Epithelial cell of esophagus (primary cell): ENCODE results near the gene ADGRG3.

Experiments used
- DNase-seq: peaks from one replicate; pipeline ENCODE4 v3.0.0; 2010; ENCODE audit warnings: low read depth
- H3K4me3 ChIP-seq: 2 replicates; pipeline ENCODE4 v1.5.1; 2011; ENCODE audit warnings: mild to moderate bottlenecking, low read length, control low read depth
- TF ChIP-seq, protein P1 (sequence below): IDR thresholded peaks from 2 replicates; pipeline ENCODE4 v1.5.1; 2011; ENCODE audit warnings: low read depth, mild to moderate bottlenecking, low read length, control low read depth, inconsistent platforms; ENCODE audit not compliant: insufficient read depth; ENCODE audit errors: missing control alignments

The ADGRG3 gene

DNA sequence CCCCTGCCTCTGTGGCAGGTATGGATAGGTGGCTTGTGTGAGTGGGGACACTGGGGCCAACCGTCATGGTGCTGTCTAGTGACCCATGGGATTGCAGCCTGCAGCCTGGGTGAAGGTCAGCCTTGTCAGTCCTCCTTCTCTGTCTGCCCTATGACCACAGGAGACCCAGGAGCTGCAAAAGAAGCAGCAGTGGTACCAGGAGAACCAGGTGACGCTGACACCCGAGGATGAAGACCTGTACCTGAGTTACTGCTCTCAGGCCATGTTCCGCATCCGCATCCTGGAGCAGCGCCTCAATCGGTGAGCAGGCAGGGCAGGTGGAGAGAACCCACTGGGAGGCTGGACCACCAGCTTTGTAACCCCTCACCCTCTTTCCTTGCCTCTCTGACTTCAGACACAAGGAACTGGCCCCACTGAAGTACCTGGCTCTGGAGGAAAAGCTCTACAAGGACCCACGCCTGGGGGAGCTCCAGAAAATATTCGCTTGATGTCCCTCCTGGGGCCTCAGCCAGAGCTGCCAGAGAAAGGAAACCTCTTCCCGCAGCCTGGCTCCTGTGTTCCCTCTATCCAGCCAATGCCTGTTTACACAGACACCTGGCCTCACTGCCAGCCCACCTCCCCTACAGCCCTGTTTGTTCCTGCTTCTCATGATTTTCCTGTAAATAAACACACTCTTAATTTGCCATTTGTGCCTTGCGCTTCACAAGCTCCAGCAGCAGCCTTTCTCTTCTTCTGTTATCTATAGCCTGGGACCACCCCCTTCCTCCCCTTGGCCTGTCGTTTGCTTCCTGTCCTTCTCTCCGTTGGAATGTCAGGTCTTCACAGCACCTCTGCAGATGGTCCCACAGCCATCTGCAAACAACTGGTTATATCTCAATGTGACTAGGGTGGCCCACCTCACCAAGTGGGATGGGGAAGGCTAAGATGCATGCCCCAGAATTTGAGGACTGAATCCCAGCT lies 62.9 kb downstream of the ADGRG3 start:
- TF ChIP-seq, protein P1, sequence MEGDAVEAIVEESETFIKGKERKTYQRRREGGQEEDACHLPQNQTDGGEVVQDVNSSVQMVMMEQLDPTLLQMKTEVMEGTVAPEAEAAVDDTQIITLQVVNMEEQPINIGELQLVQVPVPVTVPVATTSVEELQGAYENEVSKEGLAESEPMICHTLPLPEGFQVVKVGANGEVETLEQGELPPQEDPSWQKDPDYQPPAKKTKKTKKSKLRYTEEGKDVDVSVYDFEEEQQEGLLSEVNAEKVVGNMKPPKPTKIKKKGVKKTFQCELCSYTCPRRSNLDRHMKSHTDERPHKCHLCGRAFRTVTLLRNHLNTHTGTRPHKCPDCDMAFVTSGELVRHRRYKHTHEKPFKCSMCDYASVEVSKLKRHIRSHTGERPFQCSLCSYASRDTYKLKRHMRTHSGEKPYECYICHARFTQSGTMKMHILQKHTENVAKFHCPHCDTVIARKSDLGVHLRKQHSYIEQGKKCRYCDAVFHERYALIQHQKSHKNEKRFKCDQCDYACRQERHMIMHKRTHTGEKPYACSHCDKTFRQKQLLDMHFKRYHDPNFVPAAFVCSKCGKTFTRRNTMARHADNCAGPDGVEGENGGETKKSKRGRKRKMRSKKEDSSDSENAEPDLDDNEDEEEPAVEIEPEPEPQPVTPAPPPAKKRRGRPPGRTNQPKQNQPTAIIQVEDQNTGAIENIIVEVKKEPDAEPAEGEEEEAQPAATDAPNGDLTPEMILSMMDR: no peak
- no peak overlapping the region for H3K4me3 ChIP-seq
- no peak for DNase-seq

DNA sequence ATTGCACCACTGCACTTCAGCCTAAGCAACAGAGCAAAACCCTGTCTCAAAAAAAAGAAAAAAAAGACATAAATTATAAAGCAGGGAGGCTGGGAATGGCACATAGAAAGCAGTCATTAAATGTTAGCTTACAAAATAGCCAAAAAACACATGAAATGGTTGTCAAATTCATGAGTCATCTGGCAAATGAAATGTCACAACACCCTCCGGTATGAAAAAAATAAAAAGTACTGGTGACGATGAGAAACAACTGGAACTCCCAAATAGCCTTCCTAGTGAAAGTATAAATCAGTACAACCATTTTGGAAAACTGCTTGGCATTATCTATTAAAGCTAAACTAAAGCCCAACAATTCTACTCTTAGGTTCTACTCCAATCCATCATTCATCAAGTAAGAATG lies 63.9 kb downstream of the ADGRG3 start:
- TF ChIP-seq, protein P1: no peak
- DNase-seq: peak; percentile 17

GRCh38 chr16:57732714-57733113 lies 64.6 kb downstream of the ADGRG3 start:
- DNase-seq: no peak
- H3K4me3 ChIP-seq: no peak overlapping the region
- TF ChIP-seq, protein P1: no peak

More for the DNA sequence above, 63.9 kb downstream of the ADGRG3 start:
- H3K4me3 ChIP-seq: no peak overlapping the region

DNA sequence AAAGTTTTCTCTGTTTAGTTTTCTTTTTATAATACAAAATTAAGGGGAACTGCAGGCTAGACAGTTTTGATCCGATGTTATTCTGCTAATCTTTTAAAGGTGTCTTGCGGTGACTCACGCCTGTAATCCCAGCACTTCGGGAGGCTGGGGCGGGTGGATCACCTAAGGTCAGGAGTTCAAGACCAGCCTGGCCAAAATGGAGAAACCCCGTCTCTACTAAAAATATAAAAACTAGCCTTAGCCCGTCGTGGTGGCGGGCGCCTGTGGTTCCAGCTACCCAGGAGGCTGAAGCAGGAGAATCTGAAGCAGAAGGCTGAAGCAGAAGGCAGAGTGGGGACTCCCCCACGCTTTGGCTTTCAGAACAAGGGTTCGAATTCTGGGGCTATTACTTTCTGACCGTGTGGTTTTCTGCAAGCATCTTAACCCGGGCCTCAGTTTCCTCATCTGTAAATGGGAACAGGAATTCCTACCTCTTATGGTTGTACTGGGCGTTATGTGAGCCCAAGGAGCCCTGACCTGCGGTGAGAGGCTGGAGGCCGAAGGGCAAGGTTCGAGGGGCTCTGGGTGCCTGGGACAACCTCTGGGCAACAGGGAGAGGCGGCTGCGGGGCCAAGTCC lies 66.3 kb downstream of the ADGRG3 start:
- TF ChIP-seq, protein P1: no peak
- H3K4me3 ChIP-seq: peak overlapping the region; percentile 93
- no peak for DNase-seq

- DNase-seq: peak; percentile 100
- TF ChIP-seq, protein P1: no peak
- H3K4me3 ChIP-seq: peak overlapping the region; percentile 93
These were observed 67.0 kb downstream of the ADGRG3 start for GRCh38 chr16:57734925-57735754.

DNA sequence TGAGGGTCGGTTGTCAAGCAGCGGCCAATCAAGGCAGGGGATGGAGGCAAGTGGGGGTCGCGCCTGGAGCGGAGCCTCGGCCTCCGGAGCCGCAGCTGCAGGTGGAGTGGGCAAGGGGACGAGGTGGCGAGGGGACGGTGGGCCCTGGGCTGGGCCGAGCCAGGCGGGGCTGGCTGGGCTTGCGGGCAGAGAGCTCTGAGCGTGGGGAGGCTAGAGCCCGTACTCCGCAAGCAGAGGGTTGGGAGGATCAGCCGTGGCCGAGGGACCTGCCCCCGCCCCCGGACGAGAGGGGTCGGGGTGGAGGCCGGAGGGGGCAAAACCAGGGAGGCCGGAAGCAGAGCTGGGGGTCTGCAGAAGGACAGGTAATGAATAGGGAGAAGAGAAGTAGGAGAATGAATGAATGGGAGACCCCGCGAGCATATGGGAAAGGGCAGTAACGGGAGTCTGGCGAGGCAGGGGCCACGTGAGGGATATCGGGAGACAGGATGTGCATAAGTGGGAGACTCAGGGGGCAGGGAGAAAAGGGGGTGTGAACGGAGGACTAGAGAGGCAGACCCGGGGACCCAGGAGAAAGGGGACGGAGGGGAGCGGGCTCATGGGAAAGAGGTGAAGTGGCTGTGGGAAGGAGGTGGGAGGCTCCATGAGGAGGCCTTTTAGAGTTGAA lies 67.8 kb downstream of the ADGRG3 start, which contains the start of gene KATNB1:
Gene KATNB1, plus strand, starts transcription at position 16 of the 664 bp plus-strand sequence. CDS start 1,474 bp downstream, outside the sequence.
- TF ChIP-seq, protein P1: no peak
- DNase-seq: no peak

More for the DNA sequence above, 67.8 kb downstream of the ADGRG3 start, which contains the start of gene KATNB1:
- peak within 1 kb of the TSS; percentile 93 for H3K4me3 ChIP-seq
